Measurements from ENCODE around the gene DHRSX.
"Not testable (repeated sequence)": the region's sequence is repeated elsewhere in the genome, so short reads cannot be mapped to it uniquely, and the experiment has no call there.

The DHRSX gene

DNA sequence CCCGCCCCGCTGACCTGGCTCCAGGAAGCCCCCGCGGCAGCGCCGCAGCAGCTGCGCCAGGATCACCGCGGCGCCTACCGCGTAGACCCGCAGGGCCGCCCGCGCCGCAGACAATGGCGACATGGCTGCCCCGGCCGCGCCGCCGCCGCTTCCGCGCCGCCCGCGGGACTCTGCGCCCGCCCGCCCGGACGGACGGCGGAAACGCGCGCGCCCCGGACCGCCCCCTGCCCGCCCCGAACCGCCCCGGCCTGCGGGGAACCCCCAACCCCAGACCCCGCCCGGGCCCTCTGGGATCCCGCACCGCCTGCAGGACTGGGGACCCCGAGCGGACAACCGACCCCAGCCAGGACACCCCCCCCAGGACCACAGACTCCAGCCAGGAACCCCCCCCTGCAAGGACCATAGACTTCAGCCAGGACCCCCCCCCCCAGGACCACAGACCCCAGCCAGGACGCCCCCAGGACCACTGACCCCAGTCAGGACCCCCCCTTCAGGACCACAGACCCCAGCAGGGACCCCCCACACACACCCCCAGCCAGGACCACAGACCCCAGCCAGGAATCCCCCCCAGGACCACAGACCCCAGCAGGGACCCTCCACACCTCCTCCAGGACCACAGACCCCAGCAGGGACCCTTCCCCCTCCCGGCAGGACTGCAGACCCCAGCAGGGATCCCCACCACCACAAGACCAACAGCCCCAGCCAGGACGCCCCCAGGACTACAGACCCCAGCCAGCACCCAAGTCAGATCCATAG, at the start of gene DHRSX, which contains the start of gene ZBED1:
Gene DHRSX (minus strand): TSS at position 174 of the 756 bp plus-strand sequence. CDS start 51 bp downstream, at position 123.
Gene ZBED1 (minus strand): TSS at position 174 of the 756 bp plus-strand sequence. CDS start 10,257 bp downstream, outside the sequence.
- peak; percentile 23 to 24 for DNase-seq (ENCODE audit: low read depth in 2 of 2)

DNA sequence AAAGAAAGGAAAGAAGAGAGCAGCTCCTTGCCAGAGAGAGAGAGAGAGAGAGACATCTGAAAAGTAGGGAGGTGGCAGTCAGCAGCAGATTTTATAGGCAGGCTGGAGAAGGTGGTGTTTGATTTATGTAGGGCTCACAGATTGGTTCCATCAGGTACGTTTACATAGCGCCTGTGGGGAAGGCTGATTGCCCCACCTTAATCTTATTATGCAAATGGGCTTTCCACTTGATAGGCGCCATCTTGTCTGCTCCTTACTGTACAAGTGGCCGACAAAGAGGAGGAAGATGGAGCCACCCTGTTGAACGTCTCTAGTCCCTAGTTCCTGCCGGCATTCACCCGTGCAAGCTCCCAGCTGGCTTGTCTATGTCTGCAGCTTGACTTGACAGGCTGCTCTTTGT, 49.1 kb upstream of the DHRSX start:
- no peak for DNase-seq (ENCODE audit: low read depth in 2 of 2)

- no peak for DNase-seq (ENCODE audit: low read depth in 2 of 2)
Measured at GRCh38 chrX:2548711-2549423, 48.1 kb upstream of the DHRSX start.

GRCh38 chrX:2547736-2548135, 47.0 kb upstream of the DHRSX start:
- no peak for DNase-seq (ENCODE audit: low read depth in 2 of 2)

- DNase-seq (ENCODE audit: low read depth in 2 of 2): no peak
Measured at GRCh38 chrX:2546496-2546895, 45.7 kb upstream of the DHRSX start.

- no peak for DNase-seq (ENCODE audit: low read depth in 2 of 2)
Measured at GRCh38 chrX:2545144-2545543, 44.4 kb upstream of the DHRSX start.

DNA sequence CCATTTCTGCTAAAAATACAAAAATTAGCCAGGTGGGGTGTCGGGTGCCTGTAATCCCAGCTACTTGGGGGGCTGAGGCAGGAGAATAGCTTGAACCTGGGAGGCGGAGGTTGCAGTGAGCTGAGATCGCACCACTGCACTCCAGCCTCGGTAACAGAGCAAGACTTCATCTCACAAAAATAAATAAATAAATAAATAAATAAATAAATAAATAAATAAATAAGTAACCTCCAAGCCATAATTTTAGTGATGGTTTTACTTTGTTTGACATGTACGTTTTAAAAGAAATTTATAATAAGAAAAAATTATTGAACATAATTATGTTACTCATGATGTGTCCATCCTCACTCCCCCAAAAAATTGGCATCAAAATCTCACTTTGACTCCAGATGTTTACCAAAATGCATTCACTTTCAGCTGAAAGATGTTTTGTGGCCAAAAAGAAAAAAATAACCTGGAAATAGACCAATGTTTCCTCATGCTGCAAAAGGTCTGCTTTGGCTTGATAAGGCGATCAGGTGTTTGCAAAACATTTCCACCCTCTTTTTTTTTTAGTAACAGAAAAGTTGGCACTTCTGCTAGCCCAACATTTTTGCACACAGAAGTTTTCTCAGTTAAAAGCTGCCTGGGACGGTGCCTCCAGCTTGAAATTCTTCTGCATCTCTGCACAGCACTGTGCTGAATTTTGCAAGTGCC, 42.2 kb upstream of the DHRSX start:
- no peak for DNase-seq (ENCODE audit: low read depth in 2 of 2)

DNA sequence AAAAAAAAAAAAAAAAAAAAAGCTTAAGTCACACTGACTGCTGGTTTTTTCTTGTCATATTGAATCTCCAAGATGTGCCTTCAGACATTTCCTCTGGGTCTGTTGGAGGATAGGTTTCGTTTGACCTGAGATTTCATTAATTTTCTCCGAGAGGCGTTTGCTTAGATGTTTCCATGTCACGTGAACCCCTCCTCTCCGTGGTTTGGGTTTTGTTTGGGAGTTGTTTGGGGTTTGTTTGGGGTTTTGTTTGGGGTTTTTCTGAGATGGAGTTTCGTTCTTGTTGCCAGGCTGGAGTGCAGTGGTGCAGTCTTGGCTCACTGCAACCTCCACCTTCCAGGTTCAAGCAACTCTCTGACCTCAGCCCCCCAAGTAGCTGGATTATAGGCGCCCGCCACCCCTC, 40.8 kb upstream of the DHRSX start:
- DNase-seq (ENCODE audit: low read depth in 2 of 2): no peak

- DNase-seq (ENCODE audit: low read depth in 2 of 2): no peak
Measured at GRCh38 chrX:2540426-2540947, 39.7 kb upstream of the DHRSX start.

GRCh38 chrX:2539586-2539985, 38.8 kb upstream of the DHRSX start:
- DNase-seq (ENCODE audit: low read depth in 2 of 2): no peak

GRCh38 chrX:2538031-2538757, 37.4 kb upstream of the DHRSX start:
- DNase-seq (ENCODE audit: low read depth in 2 of 2): no peak

GRCh38 chrX:2536974-2537373, 36.2 kb upstream of the DHRSX start:
- DNase-seq (ENCODE audit: low read depth in 2 of 2): no peak

- DNase-seq (ENCODE audit: low read depth in 2 of 2): no peak
Measured at GRCh38 chrX:2536141-2536540, 35.4 kb upstream of the DHRSX start.

GRCh38 chrX:2534261-2535021, 33.7 kb upstream of the DHRSX start:
- not testable (repeated sequence) for DNase-seq (ENCODE audit: low read depth in 2 of 2)

GRCh38 chrX:2533424-2533823, 32.6 kb upstream of the DHRSX start:
- no peak for DNase-seq (ENCODE audit: low read depth in 2 of 2)

DNA sequence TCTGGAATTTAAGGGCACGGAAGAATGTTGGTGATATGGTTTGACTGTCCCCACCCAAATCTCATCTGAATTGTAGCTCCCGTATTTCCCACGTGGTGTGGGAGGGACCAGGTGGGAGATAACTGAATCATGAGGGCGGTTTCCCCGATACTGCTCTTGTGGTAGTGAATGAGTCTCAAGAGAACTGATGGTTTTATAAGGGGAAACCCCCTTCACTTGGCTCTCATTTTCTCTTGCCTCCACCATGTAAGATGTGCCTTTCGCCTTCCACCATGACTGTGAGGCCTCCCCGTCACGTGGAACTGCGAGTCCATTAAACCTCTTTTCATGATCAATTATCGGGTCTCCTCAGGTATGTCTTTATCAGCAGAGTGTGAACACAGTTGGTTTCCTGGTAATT, 25.6 kb upstream of the DHRSX start:
- no peak for DNase-seq (ENCODE audit: low read depth in 2 of 2)

- no peak for DNase-seq (ENCODE audit: low read depth in 2 of 2)
Measured at GRCh38 chrX:2523911-2524310, 23.1 kb upstream of the DHRSX start.

GRCh38 chrX:2521927-2522386, 21.2 kb upstream of the DHRSX start:
- no peak for DNase-seq (ENCODE audit: low read depth in 2 of 2)

- DNase-seq (ENCODE audit: low read depth in 2 of 2): no peak
Measured at GRCh38 chrX:2521092-2521926, 20.5 kb upstream of the DHRSX start.

DNA sequence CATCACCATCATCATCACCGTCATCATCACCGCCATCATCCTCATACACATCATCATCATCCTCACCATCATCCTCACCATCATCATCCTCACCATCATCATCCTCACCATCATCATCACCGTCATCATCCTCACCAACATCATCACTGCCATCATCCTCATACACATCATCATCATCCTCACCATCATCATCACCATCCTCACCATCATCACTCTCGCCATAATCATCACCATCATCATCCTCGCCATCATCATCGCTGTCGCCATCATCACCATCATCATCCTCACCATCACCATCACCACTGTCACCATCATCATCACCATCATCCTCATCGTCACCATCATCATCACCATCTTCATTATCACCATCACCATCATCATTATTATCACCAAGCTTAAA, 19.8 kb upstream of the DHRSX start:
- DNase-seq (ENCODE audit: low read depth in 2 of 2): no peak
